Mesodermal cell (in vitro differentiated cells): ENCODE data around the gene SLIT3.

ENCODE experiments used
- H3K27ac ChIP-seq: 2 replicates; pipeline ENCODE4 v1.7.0; 2013; ENCODE audit warnings: mild to moderate bottlenecking, low read depth, low read length, moderate library complexity; ENCODE audit not compliant: severe bottlenecking
- H3K36me3 ChIP-seq: 2 replicates; pipeline ENCODE4 v1.7.1; 2013; ENCODE audit warnings: mild to moderate bottlenecking, low read length, moderate library complexity; ENCODE audit not compliant: control insufficient read depth, insufficient read depth
- H3K4me1 ChIP-seq: one replicate; pipeline ENCODE4 v1.7.1; 2013; ENCODE audit warnings: mild to moderate bottlenecking, low read length; ENCODE audit not compliant: insufficient read depth, control insufficient read depth, poor library complexity, severe bottlenecking
- H3K4me3 ChIP-seq: 2 replicates; pipeline ENCODE4 v1.7.0; 2013; ENCODE audit warnings: low read length, control low read depth, mild to moderate bottlenecking; ENCODE audit not compliant: insufficient read depth, poor library complexity, severe bottlenecking; ENCODE audit errors: extremely low read depth
- H3K9me3 ChIP-seq: 2 replicates; pipeline ENCODE4 v1.7.1; 2013; ENCODE audit warnings: mild to moderate bottlenecking, low read length, moderate library complexity; ENCODE audit not compliant: control insufficient read depth
- WGBS, 2 experiments: methylation state at CpG; one replicate each; pipeline ENCODE4 v1.1.5; 2013; ENCODE audit warnings: missing lambda C conversion rate in 2 of 2; ENCODE audit not compliant: insufficient coverage in 2 of 2; 5-methylcytosine and 5-hydroxymethylcytosine counted together

Gene SLIT3

DNA sequence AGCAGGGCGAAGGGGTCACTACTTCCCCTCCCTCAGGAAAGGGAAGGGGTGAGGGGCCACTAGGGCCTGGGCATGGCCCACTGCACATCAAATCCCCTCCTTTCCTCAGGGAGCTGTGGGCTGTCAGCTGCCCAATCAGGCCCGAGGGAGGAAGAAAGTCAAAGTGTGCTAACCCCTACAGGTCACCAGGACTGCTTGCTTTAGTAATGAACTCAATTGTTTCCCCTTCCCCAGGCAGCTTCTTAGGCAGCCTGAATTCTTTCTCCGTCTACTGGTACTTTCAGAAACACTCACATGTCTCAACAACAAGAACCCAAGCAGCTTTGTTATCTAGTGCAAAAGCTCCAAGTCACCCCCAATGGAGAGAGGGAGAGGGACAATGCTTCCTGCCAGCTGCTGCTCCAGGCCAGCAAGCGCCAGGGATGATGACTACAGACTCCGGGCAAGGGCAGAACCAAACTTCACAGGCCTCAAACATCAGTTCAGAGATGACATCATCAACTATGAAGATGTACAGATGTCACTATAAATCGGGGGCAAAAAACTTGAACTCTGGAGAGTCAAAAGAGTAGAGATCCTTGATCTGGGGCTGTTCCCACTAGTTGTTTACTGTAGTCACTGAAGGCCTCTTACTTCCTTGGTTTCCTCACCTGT is 100.7 kb downstream of the SLIT3 start:
- no peak overlapping the region for H3K4me3 ChIP-seq
- H3K27ac ChIP-seq: no peak overlapping the region
- H3K36me3 ChIP-seq: no peaks in the 10 kb centered on the region
- H3K4me1 ChIP-seq: no peaks in the 10 kb centered on the region
- H3K9me3 ChIP-seq: peaks cover 3% of the 10 kb centered on the region
- WGBS, 2 experiments: 87 to 88% methylated on average over 1 to 4 of the region's 6 CpGs

DNA sequence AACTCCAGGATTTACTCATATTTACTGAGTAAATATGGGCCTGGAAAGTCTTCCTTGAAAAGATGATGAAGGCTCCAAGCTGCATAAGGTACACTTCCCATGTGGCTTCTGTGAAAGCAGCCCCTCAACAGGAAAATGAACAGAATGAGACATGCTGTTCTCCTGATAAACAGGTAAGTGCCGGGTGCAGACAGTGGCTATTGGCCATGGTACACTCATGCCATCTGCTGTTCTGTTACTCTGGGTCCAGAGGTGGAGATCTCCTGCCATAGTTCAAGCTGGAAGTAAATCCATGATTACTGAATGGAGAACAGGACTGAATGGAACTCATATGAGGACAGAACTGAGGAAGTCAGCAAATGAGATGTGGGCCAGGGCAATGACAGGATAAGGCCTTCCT is 103.6 kb downstream of the SLIT3 start:
- H3K36me3 ChIP-seq: no peaks in the 10 kb centered on the region
- 60 to 100% methylated on average over 1 of the region's 1 CpG for WGBS, 2 experiments
- H3K4me3 ChIP-seq: no peak overlapping the region
- no peaks in the 10 kb centered on the region for H3K4me1 ChIP-seq
- peaks cover 3% of the 10 kb centered on the region for H3K9me3 ChIP-seq
- H3K27ac ChIP-seq: no peak overlapping the region

DNA sequence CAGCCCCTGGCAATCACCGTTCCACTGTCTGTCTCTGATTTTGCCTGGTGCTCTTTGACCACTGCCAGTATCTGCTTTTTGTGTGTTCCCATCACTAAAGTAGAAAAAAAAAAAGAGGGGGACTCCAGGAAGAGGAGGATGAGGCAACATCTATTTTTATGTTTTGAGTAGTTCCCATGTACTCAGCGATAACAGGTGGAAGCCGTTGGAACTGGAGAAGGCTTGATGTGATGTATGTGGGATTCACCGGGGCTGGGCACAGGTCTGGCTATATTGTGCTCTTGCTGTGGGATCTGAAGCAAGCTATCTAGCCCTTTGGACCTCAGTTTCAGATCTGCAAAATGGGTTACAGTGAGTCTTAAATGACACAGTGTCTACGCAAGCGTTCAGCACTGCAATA is 104.9 kb downstream of the SLIT3 start:
- WGBS, 2 experiments: 92 to 94% methylated on average over 5 to 6 of the region's 6 CpGs
- no peak overlapping the region for H3K4me3 ChIP-seq
- H3K4me1 ChIP-seq: no peaks in the 10 kb centered on the region
- no peaks in the 10 kb centered on the region for H3K36me3 ChIP-seq
- no peaks in the 10 kb centered on the region for H3K9me3 ChIP-seq
- H3K27ac ChIP-seq: no peak overlapping the region

DNA sequence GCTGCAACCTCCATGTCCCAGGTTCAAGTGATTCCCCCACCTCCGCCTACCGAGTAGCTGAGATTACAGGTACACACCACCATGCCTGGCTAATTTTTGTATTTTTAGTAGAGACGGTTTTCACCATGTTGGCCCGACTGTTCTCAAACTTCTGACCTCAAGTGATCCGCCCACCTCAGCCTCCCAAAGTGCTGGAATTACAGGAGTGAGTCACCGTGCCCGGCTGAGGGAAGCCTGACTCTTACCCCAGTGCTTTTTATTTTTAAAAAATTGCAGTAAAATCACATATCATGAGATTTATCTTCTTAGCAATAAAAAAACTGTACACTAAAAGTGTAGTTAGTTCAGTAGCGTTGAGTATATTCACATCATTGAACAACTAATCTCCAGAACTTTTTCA is 105.3 kb downstream of the SLIT3 start:
- no peak overlapping the region for H3K4me3 ChIP-seq
- H3K27ac ChIP-seq: no peak overlapping the region
- no peaks in the 10 kb centered on the region for H3K4me1 ChIP-seq
- H3K36me3 ChIP-seq: no peaks in the 10 kb centered on the region
- H3K9me3 ChIP-seq: no peaks in the 10 kb centered on the region
- WGBS, 2 experiments: 87 to 100% methylated on average over 4 to 5 of the region's 8 CpGs

DNA sequence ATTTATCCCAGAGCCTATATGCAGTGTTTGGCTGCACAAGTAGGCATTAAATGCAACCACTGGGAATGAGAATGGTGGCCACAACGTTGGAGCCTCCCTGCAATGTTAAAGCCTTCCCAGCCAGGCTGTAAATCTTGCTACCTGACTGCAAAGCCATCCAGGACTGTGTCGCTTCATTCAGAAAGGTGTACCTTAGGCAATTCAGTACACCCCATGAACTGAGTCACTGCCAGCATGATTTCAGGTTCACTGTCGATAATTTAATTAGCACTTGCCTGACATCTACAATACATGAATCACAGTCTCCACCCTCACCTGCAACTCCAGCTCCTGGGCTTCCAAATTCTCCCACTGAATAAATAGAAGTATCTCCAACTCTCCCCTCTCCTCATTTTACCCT is 108.4 kb downstream of the SLIT3 start:
- H3K4me3 ChIP-seq: no peak overlapping the region
- WGBS, 2 experiments: 68 to 89% methylated on average over 3 of the region's 3 CpGs
- no peaks in the 10 kb centered on the region for H3K9me3 ChIP-seq
- no peaks in the 10 kb centered on the region for H3K36me3 ChIP-seq
- no peak overlapping the region for H3K27ac ChIP-seq
- no peaks in the 10 kb centered on the region for H3K4me1 ChIP-seq

DNA sequence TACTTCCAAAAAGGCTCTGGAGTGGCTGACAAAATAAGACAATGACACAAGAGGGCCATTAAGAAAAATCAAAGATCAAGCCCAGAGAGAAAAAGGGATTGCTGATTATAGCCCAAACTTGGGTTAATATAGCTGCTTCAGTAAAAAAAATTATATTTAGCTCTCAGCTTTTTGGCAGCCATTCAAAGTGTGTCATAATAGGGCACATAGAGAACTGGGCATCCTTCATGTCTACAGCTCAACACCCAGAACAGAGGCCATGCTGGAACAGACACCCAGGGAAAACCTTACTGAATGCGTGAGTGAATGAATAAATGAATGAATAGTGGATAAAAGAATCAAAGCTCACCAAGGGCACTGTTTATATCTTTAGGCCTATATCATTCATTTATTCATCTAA is 110.1 kb downstream of the SLIT3 start:
- no CpG with 5 or more reads among the region's 1 CpG for WGBS, 2 experiments
- Histone ChIP-seq H3K27ac (no peak overlapping the region), H3K4me3 (no peak overlapping the region)

DNA sequence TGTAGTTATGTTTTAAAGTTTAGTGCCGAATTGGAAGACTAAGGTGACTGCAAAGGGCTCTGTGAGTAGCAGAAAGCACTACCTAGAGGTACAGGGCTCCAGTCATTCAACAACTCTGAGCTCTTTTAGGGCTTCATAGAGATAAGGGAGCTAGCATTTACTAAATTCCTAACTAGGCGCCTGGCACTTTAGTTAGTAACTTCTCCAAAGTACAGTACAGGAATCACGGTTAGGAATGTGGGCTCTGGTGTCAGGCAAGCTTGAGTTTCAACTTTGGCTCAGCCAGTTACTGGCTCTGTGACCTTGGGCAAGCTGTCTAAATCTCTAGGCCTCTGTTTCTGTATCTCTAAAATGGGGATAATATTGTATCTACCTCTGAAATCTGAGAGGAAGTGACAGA is 115.3 kb downstream of the SLIT3 start:
- Histone ChIP-seq H3K4me3 (no peak overlapping the region), H3K27ac (peak overlapping the region; percentile 3), H3K36me3 (no peaks in the 10 kb centered on the region), H3K4me1 (peaks cover 5% of the 10 kb centered on the region), H3K9me3 (no peaks in the 10 kb centered on the region)
- 80 to 100% methylated on average over 1 to 2 of the region's 3 CpGs for WGBS, 2 experiments

More for the DNA sequence above, 110.1 kb downstream of the SLIT3 start:
- Histone ChIP-seq H3K9me3 (no peaks in the 10 kb centered on the region), H3K4me1 (no peaks in the 10 kb centered on the region), H3K36me3 (no peaks in the 10 kb centered on the region)

DNA sequence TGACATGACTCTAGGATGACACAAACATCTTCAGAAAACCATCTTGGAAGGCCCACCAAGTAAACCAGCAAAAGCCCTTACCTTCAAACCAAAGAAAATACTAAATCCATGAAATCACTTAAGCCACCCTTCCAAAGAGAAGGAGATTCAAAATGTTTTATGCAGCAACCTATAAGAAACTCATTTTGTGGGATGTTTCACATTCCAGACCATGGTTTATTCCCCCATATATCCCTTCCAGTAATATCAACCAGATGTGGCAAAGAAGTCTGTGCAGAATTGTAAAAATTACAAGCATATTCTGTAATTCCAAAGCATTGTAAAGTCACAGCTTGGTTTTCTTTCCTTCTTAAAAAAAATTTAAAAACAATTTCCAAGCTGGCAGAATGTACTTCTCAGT is 117.4 kb downstream of the SLIT3 start:
- Histone ChIP-seq H3K4me1 (peaks cover 5% of the 10 kb centered on the region), H3K4me3 (no peak overlapping the region), H3K36me3 (no peaks in the 10 kb centered on the region), H3K9me3 (no peaks in the 10 kb centered on the region), H3K27ac (no peak overlapping the region)

DNA sequence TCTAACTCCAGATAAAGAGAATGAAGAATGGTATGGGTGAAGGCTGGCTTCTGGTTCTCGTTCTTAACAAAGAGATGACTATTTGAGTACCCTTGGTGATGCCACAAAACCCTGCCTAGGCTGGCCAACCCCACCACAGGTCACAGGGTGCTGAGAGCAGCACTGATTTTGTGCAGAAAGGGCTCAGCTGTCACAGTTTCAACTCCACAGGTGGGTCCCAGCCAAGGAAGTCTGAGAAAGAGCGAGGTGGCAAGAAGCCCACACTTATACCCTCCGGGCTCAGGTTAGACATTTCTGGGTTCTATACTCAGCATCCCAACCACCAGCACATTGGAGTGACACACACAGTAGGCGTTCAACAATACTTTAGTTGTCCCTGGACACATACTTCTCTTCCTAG is 118.1 kb downstream of the SLIT3 start:
- no peaks in the 10 kb centered on the region for H3K9me3 ChIP-seq
- WGBS, 2 experiments: 91 to 100% methylated on average over 2 to 3 of the region's 4 CpGs
- H3K4me3 ChIP-seq: no peak overlapping the region
- peaks cover 6% of the 10 kb centered on the region for H3K4me1 ChIP-seq
- no peak overlapping the region for H3K27ac ChIP-seq
- H3K36me3 ChIP-seq: no peaks in the 10 kb centered on the region

DNA sequence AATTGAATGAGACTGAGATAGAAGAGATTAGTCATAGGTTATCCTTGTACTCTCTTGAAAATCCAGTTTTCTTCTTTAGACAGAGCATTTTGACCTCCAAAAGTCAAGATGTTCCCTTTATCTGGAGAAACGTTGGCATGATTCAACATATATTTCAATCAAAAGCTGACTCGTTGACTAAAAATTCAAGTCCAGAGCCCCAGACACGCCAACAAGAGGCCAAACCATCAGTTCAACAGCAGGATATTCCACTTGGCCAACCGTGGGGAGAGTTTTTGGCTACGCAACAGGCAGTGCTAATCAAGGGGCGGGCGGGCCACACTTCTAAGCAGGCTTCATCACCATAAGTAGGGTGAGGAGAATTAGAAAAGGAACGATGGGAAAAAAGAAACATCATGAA is 119.1 kb downstream of the SLIT3 start:
- Histone ChIP-seq H3K4me3 (no peak overlapping the region), H3K4me1 (peaks cover 16% of the 10 kb centered on the region), H3K9me3 (no peaks in the 10 kb centered on the region), H3K27ac (no peak overlapping the region), H3K36me3 (no peaks in the 10 kb centered on the region)
- WGBS, 2 experiments: 96 to 97% methylated on average over 3 of the region's 8 CpGs

DNA sequence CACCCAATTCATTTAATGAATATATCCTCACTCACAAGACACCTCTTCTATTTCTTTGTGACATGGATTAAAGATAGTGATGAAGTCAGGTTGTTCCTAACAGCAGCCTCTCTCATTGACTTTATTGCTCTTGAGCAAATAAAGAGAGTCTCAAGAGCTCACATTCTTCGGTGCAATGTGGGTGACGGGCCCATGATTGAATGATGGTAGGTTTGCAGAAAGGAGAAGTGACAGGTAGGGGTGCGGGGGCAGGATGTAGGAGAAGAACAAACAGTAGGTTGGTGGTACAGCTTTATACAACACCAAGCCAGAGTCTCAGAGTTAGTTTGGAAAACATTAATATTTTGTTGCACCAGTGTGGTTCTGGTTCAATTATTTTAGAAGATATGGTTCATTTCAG is 122.2 kb downstream of the SLIT3 start:
- WGBS, 2 experiments: 90 to 93% methylated on average over 2 to 3 of the region's 3 CpGs
- Histone ChIP-seq H3K9me3 (no peaks in the 10 kb centered on the region), H3K27ac (no peak overlapping the region), H3K4me3 (no peak overlapping the region), H3K36me3 (no peaks in the 10 kb centered on the region), H3K4me1 (peaks cover 31% of the 10 kb centered on the region)
